HEK293 (cell line): ENCODE results near the gene CCIN.

Source experiments
- CTCF ChIA-PET: fragments of 350-600 bp; formaldehyde crosslinking; extraction: SDS; loops from one replicate; lab custom pipeline; 2021; ENCODE audit warnings: antibody characterized with exemption; lab: Yijun Ruan, JAX
- POLR2A ChIA-PET: fragments of 300-600 bp; formaldehyde crosslinking; extraction: SDS; loops from one replicate; lab custom pipeline; 2020; ENCODE audit warnings: antibody characterized with exemption, inconsistent platforms; lab: Yijun Ruan, JAX
- H3K27ac ChIP-seq: fragments of 200-500 bp; sonication (Bioruptor generic); 2 replicates; pipeline ENCODE4 v1.5.1; 2014; ENCODE audit warnings: low read depth, low read length, control low read depth, inconsistent platforms; ENCODE audit errors: extremely low read depth
- H3K36me3 ChIP-seq, 2 experiments: fragments of 200-500 bp in 1 of 2; sonication (Bioruptor generic) in 1 of 2; 1 replicate in 1 of 2; 2 replicates in 1 of 2; pipeline ENCODE4 v1.5.1; 2014 to 2017; ENCODE audit warnings: inconsistent platforms in 2 of 2, low read length in 2 of 2; ENCODE audit not compliant: control insufficient read depth in 2 of 2, insufficient read depth in 1 of 2
- H3K4me1 ChIP-seq: fragments of 200-500 bp; sonication (Bioruptor generic); 2 replicates; pipeline ENCODE4 v1.5.1; 2014; ENCODE audit warnings: mild to moderate bottlenecking, low read length, inconsistent platforms; ENCODE audit not compliant: control insufficient read depth, insufficient read depth
- H3K4me3 ChIP-seq: 2 replicates; pipeline ENCODE4 v1.5.1; 2011; ENCODE audit warnings: low read depth, mild to moderate bottlenecking, control low read depth, low read length, moderate library complexity
- H3K9me3 ChIP-seq: fragments of 200-500 bp; sonication (Bioruptor generic); 2 replicates; pipeline ENCODE4 v1.5.1; 2014; ENCODE audit warnings: low read depth, low read length, inconsistent platforms; ENCODE audit not compliant: control insufficient read depth, insufficient read depth
- KLF1 ChIP-seq: fragments of 450-650 bp; formaldehyde crosslinking; IDR thresholded peaks from 2 replicates; pipeline ENCODE4 v1.5.1; 2016; ENCODE audit warnings: missing biosample characterization, missing genetic modification characterization
- SP2 ChIP-seq: fragments of 450-650 bp; formaldehyde crosslinking; IDR thresholded peaks from 2 replicates; pipeline ENCODE4 v1.5.1; 2016; ENCODE audit warnings: missing biosample characterization, missing genetic modification characterization
- SP3 ChIP-seq: fragments of 450-650 bp; formaldehyde crosslinking; IDR thresholded peaks from 2 replicates; pipeline ENCODE4 v1.5.1; 2016; ENCODE audit warnings: missing biosample characterization, missing genetic modification characterization
- SP7 ChIP-seq: fragments of 450-650 bp; formaldehyde crosslinking; IDR thresholded peaks from 2 replicates; pipeline ENCODE4 v1.5.1; 2016; ENCODE audit warnings: missing biosample characterization, missing genetic modification characterization
- ZBTB20 ChIP-seq: fragments of 450-650 bp; formaldehyde crosslinking; IDR thresholded peaks from 2 replicates; pipeline ENCODE4 v1.5.1; 2016; ENCODE audit warnings: missing biosample characterization, missing genetic modification characterization
- ZBTB8A ChIP-seq: fragments of 450-650 bp; formaldehyde crosslinking; IDR thresholded peaks from 2 replicates; pipeline ENCODE4 v1.5.1; 2016; ENCODE audit warnings: missing biosample characterization, missing genetic modification characterization
- ZNF114 ChIP-seq: fragments of 450-650 bp; formaldehyde crosslinking; IDR thresholded peaks from 2 replicates; pipeline ENCODE4 v1.5.0; 2017; ENCODE audit warnings: missing biosample characterization, missing genetic modification characterization
- ZNF138 ChIP-seq: fragments of 450-650 bp; formaldehyde crosslinking; IDR thresholded peaks from 2 replicates; pipeline ENCODE4 v1.5.1; 2016; ENCODE audit warnings: missing biosample characterization, missing genetic modification characterization, borderline replicate concordance
- ZNF341 ChIP-seq: fragments of 450-650 bp; formaldehyde crosslinking; IDR thresholded peaks from 2 replicates; pipeline ENCODE4; 2016; ENCODE audit warnings: low read depth, missing biosample characterization, missing genetic modification characterization
- ZNF600 ChIP-seq: fragments of 450-650 bp; formaldehyde crosslinking; IDR thresholded peaks from 2 replicates; pipeline ENCODE4 v1.5.1; 2016; ENCODE audit warnings: missing biosample characterization, missing genetic modification characterization
- ZNF747 ChIP-seq: fragments of 450-650 bp; formaldehyde crosslinking; IDR thresholded peaks from 2 replicates; pipeline ENCODE4 v1.5.1; 2016; ENCODE audit warnings: missing biosample characterization, missing genetic modification characterization
- TF ChIP-seq, protein P1 (sequence below): fragments of 450-650 bp; formaldehyde crosslinking; IDR thresholded peaks from 2 replicates; pipeline ENCODE4 v1.5.1; 2017; ENCODE audit warnings: missing biosample characterization, missing genetic modification characterization
- TF ChIP-seq, protein P2 (sequence below): fragments of 450-650 bp; formaldehyde crosslinking; IDR thresholded peaks from 2 replicates; pipeline ENCODE4 v1.5.1; 2017; ENCODE audit warnings: missing biosample characterization, mild to moderate bottlenecking, missing genetic modification characterization, moderate library complexity
- TF ChIP-seq, protein P3 (sequence below): fragments of 450-650 bp; formaldehyde crosslinking; IDR thresholded peaks from 2 replicates; pipeline ENCODE4 v1.5.1; 2016; ENCODE audit warnings: missing biosample characterization, missing genetic modification characterization
- TF ChIP-seq, protein P4 (sequence below): fragments of 450-650 bp; formaldehyde crosslinking; IDR thresholded peaks from 2 replicates; pipeline ENCODE4 v1.5.1; 2016; ENCODE audit warnings: missing biosample characterization, missing genetic modification characterization
- TF ChIP-seq, protein P5 (sequence below): fragments of 450-650 bp; formaldehyde crosslinking; IDR thresholded peaks from 2 replicates; pipeline ENCODE4 v1.5.1; 2017; ENCODE audit warnings: missing biosample characterization, missing genetic modification characterization
- TF ChIP-seq, protein P6 (sequence below): fragments of 450-650 bp; formaldehyde crosslinking; IDR thresholded peaks from 2 replicates; pipeline ENCODE4 v1.5.1; 2016; ENCODE audit warnings: missing biosample characterization, missing genetic modification characterization
- TF ChIP-seq, protein P7 (sequence below): fragments of 450-650 bp; formaldehyde crosslinking; IDR thresholded peaks from 2 replicates; pipeline ENCODE4 v1.5.1; 2016; ENCODE audit warnings: missing biosample characterization, missing genetic modification characterization

CCIN gene

DNA sequence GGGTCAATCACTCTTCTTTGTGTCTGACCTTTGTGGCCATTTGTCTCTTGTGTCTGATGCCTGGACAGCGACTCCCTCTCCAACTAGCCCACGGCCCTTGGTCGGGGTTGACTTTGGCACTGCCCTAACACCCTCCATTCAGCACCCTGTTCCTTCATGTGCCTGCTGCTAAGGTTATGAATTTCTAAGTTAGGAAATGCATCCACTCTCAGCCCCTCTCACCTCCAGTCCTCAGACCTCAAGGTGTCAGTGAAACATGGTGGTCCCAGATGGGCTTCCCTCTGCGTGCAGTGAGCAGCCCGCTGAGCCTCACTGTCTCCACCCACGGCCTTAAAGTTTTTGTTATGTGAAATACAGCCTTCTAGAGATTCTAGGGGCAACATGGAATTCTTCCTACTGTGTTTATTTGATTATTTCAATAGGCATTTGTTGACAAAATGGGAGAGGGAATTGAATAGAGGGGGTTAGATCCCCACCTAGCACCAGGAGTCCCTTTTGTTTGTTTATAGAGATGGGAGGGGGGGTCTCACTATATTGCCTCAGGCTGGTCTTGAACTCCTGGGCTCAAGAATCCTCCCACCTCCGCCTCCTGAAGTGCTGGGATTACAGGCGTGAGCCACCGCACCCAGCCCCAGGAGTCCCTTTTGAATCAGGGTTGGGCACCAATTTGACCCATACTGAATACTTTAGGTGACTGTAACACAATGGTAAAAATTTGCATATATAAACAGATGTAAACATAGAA is 34.3 kb upstream of the CCIN start:
- no peak overlapping the region for H3K27ac ChIP-seq
- TF ChIP-seq, protein P1, sequence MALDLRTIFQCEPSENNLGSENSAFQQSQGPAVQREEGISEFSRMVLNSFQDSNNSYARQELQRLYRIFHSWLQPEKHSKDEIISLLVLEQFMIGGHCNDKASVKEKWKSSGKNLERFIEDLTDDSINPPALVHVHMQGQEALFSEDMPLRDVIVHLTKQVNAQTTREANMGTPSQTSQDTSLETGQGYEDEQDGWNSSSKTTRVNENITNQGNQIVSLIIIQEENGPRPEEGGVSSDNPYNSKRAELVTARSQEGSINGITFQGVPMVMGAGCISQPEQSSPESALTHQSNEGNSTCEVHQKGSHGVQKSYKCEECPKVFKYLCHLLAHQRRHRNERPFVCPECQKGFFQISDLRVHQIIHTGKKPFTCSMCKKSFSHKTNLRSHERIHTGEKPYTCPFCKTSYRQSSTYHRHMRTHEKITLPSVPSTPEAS: peak; percentile 57; the same call in 1 of the 2 replicates
- TF ChIP-seq KLF1 (tag by site-specific recombination) (peak; percentile 72), ZNF138 (tag by site-specific recombination) (no peak)
- TF ChIP-seq, protein P2, sequence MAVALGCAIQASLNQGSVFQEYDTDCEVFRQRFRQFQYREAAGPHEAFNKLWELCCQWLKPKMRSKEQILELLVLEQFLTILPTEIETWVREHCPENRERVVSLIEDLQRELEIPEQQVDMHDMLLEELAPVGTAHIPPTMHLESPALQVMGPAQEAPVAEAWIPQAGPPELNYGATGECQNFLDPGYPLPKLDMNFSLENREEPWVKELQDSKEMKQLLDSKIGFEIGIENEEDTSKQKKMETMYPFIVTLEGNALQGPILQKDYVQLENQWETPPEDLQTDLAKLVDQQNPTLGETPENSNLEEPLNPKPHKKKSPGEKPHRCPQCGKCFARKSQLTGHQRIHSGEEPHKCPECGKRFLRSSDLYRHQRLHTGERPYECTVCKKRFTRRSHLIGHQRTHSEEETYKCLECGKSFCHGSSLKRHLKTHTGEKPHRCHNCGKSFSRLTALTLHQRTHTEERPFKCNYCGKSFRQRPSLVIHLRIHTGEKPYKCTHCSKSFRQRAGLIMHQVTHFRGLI: 0 out of 2 replicates have a peak, but pooled peaks have one; percentile 21
- TF ChIP-seq, protein P3, sequence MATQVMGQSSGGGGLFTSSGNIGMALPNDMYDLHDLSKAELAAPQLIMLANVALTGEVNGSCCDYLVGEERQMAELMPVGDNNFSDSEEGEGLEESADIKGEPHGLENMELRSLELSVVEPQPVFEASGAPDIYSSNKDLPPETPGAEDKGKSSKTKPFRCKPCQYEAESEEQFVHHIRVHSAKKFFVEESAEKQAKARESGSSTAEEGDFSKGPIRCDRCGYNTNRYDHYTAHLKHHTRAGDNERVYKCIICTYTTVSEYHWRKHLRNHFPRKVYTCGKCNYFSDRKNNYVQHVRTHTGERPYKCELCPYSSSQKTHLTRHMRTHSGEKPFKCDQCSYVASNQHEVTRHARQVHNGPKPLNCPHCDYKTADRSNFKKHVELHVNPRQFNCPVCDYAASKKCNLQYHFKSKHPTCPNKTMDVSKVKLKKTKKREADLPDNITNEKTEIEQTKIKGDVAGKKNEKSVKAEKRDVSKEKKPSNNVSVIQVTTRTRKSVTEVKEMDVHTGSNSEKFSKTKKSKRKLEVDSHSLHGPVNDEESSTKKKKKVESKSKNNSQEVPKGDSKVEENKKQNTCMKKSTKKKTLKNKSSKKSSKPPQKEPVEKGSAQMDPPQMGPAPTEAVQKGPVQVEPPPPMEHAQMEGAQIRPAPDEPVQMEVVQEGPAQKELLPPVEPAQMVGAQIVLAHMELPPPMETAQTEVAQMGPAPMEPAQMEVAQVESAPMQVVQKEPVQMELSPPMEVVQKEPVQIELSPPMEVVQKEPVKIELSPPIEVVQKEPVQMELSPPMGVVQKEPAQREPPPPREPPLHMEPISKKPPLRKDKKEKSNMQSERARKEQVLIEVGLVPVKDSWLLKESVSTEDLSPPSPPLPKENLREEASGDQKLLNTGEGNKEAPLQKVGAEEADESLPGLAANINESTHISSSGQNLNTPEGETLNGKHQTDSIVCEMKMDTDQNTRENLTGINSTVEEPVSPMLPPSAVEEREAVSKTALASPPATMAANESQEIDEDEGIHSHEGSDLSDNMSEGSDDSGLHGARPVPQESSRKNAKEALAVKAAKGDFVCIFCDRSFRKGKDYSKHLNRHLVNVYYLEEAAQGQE: 0 out of 2 replicates have a peak, but pooled peaks have one; percentile 28
- H3K4me1 ChIP-seq: no peaks in the 10 kb centered on the region
- H3K4me3 ChIP-seq: no peak overlapping the region
- no peaks in the 10 kb centered on the region for H3K9me3 ChIP-seq
- H3K36me3 ChIP-seq: no peaks in the 10 kb centered on the region
- POLR2A ChIA-PET: no interaction called here
- CTCF ChIA-PET: interaction anchor here (0.6 kb wide), 1 partner anchor 194 kb away, joined by 4 read pairs; no protein-coding TSS in a partner anchor

DNA sequence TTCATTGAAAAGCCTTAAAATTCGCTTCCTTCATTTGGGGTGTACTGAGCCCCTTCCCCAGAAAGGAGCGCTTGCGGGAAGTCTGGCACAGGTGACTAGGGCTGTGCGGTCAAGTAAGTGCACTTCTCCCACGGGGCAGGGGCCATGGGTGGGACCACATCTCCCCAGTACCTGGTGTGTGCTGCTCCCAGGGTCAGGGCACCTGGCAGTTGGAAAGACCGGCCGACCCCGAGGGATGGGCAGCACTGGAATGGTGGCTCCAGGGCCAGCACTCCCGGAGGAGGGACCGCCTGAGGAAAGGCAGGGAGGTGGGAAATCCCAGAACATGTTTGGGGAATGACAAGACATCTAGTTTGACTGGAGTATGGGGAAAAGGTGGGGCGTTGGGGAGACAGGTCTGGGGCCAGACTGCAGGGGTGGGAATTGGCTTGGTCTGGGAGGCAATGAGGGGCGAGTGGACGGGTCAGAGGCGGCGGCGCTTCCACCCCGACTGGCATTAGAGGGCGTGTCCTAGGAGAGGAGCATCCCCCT is 33.4 kb upstream of the CCIN start:
- POLR2A ChIA-PET: interaction anchor here (1.0 to 2.2 kb wide), 6 partner anchors 12 to 56 kb away, joined by 4 to 18 read pairs (median 8); partner anchors contain the start of gene CLTA
- no peaks in the 10 kb centered on the region for H3K9me3 ChIP-seq
- no peaks in the 10 kb centered on the region for H3K36me3 ChIP-seq
- CTCF ChIA-PET: interaction anchor here (0.8 to 7.0 kb wide), 6 partner anchors 14 to 141 kb away, joined by 3 to 55 read pairs (median 4); no protein-coding TSS in a partner anchor
- H3K27ac ChIP-seq: peak overlapping the region; percentile 56; the same call in 1 of the 2 replicates
- peak overlapping the region; percentile 62 for H3K4me3 ChIP-seq
- TF ChIP-seq ZNF114 (tag by site-specific recombination): no peak
- TF ChIP-seq SP7: 0 out of 2 replicates have a peak, but pooled peaks have one; percentile 15
- peak; percentile 75 for TF ChIP-seq KLF1 (tag by site-specific recombination)
- TF ChIP-seq, protein P4, sequence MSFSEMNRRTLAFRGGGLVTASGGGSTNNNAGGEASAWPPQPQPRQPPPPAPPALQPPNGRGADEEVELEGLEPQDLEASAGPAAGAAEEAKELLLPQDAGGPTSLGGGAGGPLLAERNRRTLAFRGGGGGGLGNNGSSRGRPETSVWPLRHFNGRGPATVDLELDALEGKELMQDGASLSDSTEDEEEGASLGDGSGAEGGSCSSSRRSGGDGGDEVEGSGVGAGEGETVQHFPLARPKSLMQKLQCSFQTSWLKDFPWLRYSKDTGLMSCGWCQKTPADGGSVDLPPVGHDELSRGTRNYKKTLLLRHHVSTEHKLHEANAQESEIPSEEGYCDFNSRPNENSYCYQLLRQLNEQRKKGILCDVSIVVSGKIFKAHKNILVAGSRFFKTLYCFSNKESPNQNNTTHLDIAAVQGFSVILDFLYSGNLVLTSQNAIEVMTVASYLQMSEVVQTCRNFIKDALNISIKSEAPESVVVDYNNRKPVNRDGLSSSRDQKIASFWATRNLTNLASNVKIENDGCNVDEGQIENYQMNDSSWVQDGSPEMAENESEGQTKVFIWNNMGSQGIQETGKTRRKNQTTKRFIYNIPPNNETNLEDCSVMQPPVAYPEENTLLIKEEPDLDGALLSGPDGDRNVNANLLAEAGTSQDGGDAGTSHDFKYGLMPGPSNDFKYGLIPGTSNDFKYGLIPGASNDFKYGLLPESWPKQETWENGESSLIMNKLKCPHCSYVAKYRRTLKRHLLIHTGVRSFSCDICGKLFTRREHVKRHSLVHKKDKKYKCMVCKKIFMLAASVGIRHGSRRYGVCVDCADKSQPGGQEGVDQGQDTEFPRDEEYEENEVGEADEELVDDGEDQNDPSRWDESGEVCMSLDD (tag by site-specific recombination): no peak
- peak; percentile 88 for TF ChIP-seq ZNF341 (tag by site-specific recombination)
- no peak for TF ChIP-seq ZBTB8A
- TF ChIP-seq, protein P5, sequence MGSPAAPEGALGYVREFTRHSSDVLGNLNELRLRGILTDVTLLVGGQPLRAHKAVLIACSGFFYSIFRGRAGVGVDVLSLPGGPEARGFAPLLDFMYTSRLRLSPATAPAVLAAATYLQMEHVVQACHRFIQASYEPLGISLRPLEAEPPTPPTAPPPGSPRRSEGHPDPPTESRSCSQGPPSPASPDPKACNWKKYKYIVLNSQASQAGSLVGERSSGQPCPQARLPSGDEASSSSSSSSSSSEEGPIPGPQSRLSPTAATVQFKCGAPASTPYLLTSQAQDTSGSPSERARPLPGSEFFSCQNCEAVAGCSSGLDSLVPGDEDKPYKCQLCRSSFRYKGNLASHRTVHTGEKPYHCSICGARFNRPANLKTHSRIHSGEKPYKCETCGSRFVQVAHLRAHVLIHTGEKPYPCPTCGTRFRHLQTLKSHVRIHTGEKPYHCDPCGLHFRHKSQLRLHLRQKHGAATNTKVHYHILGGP: no peak
- TF ChIP-seq, protein P6, sequence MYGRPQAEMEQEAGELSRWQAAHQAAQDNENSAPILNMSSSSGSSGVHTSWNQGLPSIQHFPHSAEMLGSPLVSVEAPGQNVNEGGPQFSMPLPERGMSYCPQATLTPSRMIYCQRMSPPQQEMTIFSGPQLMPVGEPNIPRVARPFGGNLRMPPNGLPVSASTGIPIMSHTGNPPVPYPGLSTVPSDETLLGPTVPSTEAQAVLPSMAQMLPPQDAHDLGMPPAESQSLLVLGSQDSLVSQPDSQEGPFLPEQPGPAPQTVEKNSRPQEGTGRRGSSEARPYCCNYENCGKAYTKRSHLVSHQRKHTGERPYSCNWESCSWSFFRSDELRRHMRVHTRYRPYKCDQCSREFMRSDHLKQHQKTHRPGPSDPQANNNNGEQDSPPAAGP (tag by site-specific recombination): peak; percentile 53; the same call in 1 of the 2 replicates
- peak; percentile 47; the same call in 1 of the 2 replicates for TF ChIP-seq SP3
- TF ChIP-seq ZNF600 (tag by site-specific recombination): peak; percentile 72
- peak; percentile 56 for TF ChIP-seq SP2 (tag by site-specific recombination)
- TF ChIP-seq, protein P7, sequence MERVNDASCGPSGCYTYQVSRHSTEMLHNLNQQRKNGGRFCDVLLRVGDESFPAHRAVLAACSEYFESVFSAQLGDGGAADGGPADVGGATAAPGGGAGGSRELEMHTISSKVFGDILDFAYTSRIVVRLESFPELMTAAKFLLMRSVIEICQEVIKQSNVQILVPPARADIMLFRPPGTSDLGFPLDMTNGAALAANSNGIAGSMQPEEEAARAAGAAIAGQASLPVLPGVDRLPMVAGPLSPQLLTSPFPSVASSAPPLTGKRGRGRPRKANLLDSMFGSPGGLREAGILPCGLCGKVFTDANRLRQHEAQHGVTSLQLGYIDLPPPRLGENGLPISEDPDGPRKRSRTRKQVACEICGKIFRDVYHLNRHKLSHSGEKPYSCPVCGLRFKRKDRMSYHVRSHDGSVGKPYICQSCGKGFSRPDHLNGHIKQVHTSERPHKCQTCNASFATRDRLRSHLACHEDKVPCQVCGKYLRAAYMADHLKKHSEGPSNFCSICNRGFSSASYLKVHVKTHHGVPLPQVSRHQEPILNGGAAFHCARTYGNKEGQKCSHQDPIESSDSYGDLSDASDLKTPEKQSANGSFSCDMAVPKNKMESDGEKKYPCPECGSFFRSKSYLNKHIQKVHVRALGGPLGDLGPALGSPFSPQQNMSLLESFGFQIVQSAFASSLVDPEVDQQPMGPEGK (tag by site-specific recombination): 0 out of 2 replicates have a peak, but pooled peaks have one; percentile 39
- no peak for TF ChIP-seq ZNF747 (tag by site-specific recombination)
- TF ChIP-seq ZBTB20 (tag by site-specific recombination): peak; percentile 41; the same call in 1 of the 2 replicates
- H3K4me1 ChIP-seq: no peaks in the 10 kb centered on the region
